HG03571 (cell line): Measurements from ENCODE around the gene DDIT4.
A peak's percentile ranks its signal among the peaks of the same experiment; 100 is the strongest.
"Not testable (repeated sequence)": the region's sequence is repeated elsewhere in the genome, so short reads cannot be mapped to it uniquely, and the experiment has no call there.

Source experiments
- ATAC-seq: cut with Tn5 transposase; IDR thresholded peaks from one replicate; pipeline ENCODE4 v1.9.1; 2021; ENCODE audit not compliant: unreplicated experiment

Gene DDIT4

GRCh38 chr10:72285972-72286521 lies 12.3 kb downstream of the DDIT4 start:
- no peak for ATAC-seq

- ATAC-seq = no peak
Observed at GRCh38 chr10:72291019-72291532, 17.4 kb downstream of the DDIT4 start.

DNA sequence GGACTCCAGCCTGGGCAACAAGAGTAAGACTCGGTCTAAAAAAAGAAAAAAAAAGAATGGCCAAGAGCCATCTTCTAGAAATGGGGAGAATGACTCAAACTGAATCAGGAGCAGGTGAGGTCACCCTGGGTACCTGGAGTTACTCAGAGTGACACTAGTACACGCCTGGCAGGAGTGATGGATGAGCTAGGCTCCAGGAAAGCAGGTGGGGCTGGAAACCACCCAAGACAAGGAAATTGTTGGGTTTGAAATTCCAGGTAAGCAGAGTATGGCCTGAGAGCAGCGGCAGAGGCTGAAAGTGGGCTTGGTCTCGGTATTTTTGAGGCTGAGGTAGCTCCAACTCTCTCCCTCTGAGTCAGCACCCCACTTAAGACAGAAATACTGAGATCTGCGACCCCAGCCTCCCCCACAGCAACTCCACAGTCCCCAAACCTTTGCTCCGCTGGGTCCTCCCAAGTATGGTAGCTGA lies 18.5 kb downstream of the DDIT4 start:
- no peak for ATAC-seq

- no peak for ATAC-seq
Observed at GRCh38 chr10:72295330-72295910, 21.7 kb downstream of the DDIT4 start.

DNA sequence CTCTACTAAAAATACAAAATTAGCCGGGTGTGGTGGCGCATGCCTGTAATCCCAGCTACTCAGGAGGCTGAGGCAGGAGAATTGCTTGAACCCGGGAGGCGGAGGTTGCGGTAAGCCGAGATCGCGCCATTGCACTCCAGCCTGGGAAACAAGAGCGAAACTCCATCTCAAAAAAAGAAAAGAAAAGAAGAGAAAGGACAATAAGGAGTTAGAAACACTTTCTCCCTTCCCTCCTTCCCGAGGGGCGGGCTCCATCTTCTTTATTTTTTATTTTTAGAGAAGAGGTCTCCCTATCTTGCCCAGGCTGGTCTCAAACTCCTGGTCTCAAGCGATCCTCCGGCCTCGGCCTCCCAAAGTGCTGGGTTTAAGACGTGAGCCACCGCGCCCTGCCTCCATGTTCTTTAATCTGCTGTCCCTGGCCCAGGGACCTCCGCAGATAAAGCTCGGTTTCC lies 23.1 kb downstream of the DDIT4 start:
- not testable (repeated sequence) for ATAC-seq

- peak; percentile 51 for ATAC-seq
Observed at GRCh38 chr10:72297281-72297804, 23.6 kb downstream of the DDIT4 start.

DNA sequence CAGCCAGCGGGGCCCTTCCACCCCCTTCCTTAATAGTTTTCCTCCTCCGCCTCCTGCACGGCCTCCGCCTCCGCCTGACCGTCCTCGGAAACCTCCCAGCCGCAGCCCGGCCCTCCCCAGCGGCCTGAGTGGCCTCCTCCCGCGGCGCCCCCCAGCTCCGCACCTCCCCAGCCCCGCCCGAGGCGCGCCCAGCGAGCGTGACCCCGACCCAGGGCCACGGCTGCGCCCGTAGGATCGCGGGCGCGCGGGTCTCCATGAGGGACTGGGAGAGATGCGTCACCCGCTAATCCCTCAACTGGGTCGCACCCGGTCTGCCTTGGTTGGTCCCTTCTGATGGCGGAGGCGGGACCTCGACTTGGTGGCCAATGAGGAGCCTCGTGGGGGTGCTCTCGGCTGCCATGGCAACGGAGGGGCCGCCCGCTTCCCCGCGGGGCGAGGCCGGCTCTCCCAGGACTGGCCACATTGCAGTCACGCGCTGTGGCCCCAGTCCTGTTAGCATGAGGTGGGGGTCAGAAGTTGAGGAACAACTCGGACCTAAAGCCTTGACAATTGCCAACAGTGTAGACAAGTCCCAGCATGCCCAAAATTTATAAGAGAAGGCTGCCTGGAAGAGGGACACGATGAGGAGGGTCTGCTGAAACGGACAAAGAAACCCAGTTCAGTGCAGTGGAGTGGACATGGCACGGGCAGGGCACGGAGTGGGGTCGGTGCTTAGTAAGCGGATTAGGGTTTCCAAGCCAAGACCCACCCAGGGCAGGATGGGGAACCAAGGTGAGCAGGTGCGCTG lies 24.3 kb downstream of the DDIT4 start:
- ATAC-seq = peak; percentile 73

DNA sequence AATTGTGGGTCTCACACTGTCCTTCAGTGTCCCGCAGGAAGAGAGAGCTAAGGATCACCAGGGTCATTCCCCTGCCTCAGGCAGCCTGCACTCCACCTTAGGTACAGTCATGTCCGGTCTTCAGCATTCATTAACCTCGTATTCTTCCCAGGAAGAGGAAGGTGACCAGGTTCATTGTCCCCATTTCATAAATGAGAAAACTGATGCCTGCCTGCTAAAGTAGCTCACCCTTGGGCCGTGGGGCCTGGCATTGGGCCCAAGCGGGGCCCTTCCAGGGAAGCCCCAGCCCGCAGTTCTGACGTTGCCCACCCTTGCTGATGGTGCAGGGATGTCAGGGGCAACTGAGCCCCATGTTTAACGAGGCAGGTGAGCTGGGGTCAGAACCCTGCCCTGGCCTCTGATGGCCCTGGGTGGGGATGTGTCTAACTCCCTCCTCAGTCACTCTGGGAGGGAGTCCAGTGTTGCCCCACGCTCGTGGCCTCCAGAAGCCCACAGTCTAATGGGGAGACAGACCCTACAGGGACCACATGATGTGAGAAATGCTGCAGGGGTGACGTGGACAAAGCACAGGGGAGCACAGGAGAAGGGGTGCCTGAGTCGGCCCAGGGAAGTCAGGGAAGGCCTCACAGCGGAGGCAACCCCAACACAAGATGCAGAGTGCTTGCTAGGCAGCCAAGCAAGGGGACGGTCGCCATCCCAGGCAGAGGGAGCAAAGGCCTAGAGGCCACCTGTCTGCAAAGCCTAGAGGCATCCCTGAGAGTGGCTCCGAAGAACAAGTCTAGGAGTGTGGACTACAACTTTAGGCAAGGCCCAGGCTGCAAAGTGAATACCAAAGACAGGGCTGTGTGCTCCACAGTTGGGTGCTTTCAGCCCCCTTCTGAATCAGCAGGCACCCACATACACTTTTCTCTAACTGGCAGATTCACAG lies 25.1 kb downstream of the DDIT4 start:
- no peak for ATAC-seq

- no peak for ATAC-seq
Observed at GRCh38 chr10:72303424-72304128, 29.9 kb downstream of the DDIT4 start.

DNA sequence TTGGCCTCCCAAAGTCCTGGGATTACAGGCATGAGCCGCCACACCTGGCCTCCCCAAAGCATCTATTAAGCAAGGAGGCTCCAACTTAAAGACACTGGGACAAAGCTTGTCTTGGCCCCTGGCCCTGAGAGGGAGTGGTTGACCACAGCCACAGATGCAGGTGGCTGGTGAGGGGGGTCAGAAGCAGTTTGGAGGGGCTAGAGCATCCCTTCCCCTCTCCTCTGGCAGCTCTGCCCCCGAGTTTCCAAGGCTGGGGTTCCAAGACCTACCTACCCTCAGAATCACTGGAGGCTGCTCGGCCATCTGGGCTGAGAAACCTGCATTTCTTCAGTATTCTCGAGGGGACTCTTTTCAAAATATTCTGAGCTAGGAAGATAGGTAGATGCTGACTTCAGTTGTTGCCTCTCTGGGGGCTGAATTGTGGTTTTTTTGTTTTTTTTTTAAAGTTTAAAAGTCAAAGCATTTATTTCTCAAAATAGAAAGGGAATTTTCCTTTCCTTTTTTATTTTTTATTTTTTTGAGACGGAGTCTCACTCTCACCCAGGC lies 32.6 kb downstream of the DDIT4 start:
- no peak for ATAC-seq

DNA sequence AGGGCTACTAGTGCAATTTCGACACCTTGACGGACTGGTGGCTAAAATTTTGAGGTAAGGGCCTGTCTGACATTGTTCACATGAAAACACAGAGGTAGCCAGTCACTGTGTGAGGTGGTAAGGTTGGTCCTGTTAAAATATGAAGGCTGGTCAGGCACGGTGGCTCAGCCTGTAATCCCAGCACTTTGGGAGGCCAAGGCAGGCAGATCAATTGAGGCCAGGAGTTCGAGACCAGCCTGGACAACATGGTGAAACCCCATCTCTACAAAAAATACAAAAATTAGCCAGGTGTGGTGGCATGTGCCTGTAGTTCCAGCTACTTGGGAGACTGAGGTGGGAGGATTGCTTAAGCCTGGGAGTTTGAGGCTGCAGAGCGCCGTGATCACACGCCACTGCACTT lies 34.0 kb downstream of the DDIT4 start:
- ATAC-seq = not testable (repeated sequence)

DNA sequence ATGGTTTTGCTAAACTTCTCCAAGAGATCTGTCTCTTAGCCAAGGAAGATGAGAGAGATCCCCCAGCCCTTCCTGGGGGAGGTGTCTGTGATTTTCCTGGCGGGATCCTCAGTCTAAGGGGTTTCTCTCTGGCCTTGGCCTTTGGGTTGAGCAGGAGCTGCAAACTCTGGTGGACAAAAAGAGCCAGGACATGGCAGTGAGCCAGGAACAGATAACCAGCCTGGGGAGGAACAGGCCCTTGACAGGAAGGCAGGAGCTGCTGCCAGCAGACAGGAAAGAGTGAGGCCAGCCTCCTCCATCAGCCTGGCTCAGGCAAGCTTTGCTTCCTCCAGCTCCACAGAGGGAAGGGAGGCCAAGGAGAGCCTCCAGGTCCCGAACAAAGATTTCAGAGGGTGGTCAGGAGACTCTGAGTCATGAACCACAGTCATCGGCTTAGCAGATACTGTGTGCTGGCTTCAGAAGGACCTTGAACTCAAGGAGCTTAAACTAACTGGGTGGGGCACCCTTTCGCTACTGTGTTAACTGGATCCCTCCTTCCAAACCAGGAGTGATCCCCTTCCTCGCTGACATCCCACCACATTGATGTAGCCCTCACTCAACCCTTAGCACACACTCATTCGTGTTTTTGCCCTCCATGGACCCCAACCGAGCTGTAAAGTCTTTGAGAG lies 34.7 kb downstream of the DDIT4 start:
- ATAC-seq = no peak

- ATAC-seq = no peak
Observed at GRCh38 chr10:72309290-72310240, 35.8 kb downstream of the DDIT4 start.

DNA sequence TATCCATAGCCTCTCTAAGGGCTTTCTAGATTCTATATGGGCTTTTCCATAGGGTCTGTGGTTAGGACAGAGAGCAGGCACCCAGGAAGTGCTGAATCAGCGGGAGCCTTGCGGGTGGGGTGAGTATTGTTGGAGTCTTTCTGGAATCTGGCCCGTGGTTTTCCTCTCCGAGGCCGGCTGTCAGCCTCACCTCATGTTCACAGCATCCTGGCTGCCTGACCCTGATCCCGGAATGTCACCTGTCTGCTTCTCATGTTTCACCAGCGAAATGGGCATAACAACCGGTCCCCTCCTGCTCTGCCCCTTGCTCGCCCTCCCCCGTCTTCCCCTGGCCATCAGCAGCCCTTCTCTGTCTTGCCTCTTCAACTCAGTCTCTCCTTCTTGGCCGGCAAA lies 36.5 kb downstream of the DDIT4 start:
- no peak for ATAC-seq

DNA sequence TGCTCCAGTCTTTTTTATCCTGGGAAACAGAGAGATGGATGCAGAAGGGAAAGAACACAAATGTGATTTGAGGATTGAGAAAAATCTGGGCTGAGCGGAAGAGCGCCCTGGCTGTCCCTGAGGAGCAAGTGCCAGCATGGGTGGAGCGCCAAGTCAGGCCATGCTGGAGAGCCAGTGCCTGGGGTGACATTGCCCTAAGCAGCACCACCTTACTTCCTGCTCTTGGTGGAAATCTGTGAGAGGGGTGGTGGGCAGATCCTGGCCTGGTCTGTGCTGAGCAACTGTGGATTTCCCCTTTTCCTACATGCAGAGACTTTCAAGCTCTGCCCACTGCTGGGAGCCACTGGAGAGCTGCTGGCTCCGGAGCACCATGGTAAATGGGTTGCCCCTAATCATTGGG lies 36.9 kb downstream of the DDIT4 start:
- no peak for ATAC-seq

DNA sequence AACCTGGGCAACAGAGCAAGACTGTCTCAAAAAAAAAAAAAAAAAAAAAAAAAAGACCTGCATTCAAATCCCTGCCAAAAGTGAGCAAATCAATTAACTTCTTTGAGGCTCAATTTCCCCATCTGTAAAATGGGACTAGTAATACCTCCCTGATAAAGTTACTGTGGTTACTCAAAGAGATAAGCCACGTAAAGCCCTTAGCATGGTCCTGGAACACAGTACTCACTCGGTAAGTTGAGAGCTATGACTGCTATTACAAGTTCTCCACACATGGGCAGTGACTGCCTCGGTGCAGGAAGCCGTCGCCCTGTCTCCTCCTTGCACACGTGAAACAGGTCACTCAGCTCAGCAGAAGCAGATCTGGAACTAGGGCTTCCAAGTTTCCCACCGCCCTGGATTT lies 37.9 kb downstream of the DDIT4 start:
- no peak for ATAC-seq

DNA sequence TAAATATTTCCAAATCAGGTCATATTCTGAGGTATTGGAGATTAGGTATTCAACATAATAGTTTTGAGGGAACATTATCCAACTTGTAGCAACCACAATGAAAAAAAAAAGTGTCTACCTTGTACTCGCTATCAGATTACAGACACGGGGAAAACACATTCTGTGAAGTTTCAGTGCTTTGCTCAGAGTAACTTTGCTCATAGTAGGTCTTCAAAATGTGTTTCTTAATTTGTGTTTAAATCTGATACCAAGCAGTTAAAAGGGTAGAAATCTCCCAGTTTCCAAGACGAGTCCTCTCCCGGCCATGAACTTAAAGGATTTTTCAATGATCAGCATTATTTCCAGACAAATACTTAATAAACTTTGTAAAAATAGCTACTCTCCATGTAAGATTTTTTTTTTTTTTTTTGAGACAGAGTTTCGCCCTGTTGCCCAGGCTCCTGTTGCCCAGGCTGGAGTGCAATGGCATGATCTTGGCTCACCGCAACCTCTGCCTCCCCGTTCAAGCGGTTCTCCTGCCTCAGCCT lies 39.2 kb downstream of the DDIT4 start:
- no peak for ATAC-seq

DNA sequence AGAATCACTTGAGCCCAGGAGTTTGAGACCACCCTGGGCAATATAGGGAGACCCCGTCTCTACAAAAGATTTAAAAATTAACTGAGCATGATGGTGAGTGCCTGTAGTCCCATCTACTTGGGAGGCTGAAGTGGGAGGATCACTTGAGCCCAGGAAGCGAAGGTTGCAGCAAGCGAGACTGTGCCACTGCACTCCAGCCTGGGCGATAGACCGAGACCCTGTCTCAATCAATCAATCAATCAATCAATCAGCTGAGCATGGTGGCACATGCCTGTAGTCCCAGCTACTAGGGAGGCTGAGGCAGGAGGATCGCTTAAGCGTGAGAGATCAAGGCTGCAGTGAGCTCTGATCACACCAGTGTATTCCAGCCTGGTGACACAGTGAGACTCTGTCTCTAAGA lies 40.5 kb downstream of the DDIT4 start:
- ATAC-seq = no peak
